IMR-90 (cell line): ENCODE data around the gene ACVR1.

ENCODE experiments used
- POLR2A ChIP-seq: IDR thresholded peaks from 2 replicates; pipeline ENCODE4 v1.6.1; 2012; ENCODE audit warnings: mild to moderate bottlenecking, low read depth, low read length
- RAD21 ChIP-seq: IDR thresholded peaks from 2 replicates; pipeline ENCODE4 v1.6.1; 2012; ENCODE audit warnings: low read length, improper control_type of control experiment
- RFX5 ChIP-seq: IDR thresholded peaks from 2 replicates; pipeline ENCODE4 v1.8.0; 2012; ENCODE audit warnings: low read depth, mild to moderate bottlenecking, low read length, moderate library complexity
- TF ChIP-seq, protein P1 (sequence below): conservative IDR thresholded peaks from 2 replicates; pipeline ENCODE4 v1.5.1; 2012; ENCODE audit warnings: mild to moderate bottlenecking, low read depth, low read length, improper control_type of control experiment
- TF ChIP-seq, protein P2 (sequence below): fragments of 150-350 bp; IDR thresholded peaks from 2 replicates; pipeline ENCODE4 v1.6.1; 2017; ENCODE audit warnings: mild to moderate bottlenecking, antibody characterized with exemption, low read length, low read depth

DNA sequence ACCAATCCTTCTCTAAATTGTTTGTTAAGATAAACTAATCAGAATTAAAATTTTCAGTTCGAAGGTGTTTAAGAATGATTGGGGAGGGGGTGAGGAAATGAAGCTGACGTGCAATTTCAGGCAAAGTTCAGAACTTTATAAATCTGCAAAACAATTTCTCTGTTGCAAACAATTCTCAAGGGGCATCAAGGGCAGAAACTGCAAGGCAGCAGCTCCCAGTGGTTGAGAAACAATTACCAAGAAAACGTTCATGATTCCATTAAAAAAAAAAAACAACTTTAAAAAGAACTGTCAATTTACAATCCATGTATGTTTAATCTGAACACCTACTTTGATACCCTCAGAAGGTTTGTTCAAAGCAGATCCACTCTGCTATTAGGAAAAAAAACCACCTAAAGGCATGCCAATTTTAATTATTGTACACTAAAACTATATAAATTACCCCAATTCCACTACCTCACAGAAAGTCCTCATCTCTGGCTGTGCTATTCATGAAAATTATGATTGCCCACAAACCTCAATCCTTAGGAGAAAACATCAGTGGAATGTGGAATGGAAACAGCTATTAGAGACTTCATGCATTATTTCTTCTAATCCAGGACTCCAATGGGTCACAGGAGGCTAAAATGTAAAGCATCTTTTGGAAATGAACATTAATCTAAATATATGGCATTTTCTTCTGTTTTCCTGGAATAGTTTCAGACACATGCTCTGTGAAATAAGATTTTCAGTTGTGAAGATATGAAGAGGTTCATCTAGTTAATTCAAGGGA is 127.6 kb downstream of the ACVR1 start:
- TF ChIP-seq, protein P1, sequence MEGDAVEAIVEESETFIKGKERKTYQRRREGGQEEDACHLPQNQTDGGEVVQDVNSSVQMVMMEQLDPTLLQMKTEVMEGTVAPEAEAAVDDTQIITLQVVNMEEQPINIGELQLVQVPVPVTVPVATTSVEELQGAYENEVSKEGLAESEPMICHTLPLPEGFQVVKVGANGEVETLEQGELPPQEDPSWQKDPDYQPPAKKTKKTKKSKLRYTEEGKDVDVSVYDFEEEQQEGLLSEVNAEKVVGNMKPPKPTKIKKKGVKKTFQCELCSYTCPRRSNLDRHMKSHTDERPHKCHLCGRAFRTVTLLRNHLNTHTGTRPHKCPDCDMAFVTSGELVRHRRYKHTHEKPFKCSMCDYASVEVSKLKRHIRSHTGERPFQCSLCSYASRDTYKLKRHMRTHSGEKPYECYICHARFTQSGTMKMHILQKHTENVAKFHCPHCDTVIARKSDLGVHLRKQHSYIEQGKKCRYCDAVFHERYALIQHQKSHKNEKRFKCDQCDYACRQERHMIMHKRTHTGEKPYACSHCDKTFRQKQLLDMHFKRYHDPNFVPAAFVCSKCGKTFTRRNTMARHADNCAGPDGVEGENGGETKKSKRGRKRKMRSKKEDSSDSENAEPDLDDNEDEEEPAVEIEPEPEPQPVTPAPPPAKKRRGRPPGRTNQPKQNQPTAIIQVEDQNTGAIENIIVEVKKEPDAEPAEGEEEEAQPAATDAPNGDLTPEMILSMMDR: no peak
- TF ChIP-seq, protein P2, sequence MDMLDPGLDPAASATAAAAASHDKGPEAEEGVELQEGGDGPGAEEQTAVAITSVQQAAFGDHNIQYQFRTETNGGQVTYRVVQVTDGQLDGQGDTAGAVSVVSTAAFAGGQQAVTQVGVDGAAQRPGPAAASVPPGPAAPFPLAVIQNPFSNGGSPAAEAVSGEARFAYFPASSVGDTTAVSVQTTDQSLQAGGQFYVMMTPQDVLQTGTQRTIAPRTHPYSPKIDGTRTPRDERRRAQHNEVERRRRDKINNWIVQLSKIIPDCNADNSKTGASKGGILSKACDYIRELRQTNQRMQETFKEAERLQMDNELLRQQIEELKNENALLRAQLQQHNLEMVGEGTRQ: no peak
- TF ChIP-seq RAD21 (no peak), POLR2A (no peak), RFX5 (no peak)
